Measurements from ENCODE around the gene IFITM2.
"Not testable (repeated sequence)": the region's sequence is repeated elsewhere in the genome, so short reads cannot be mapped to it uniquely, and the experiment has no call there.

IFITM2 gene

GRCh38 chr11:319888-320273, 12.3 kb downstream of the IFITM2 start:
- H3K36me3 ChIP-seq (replicated peaks; ENCODE audit: low read depth, low read length); H4K20me1 ChIP-seq (ENCODE audit: insufficient read depth, low read length); H3K27me3 ChIP-seq (ENCODE audit: low read depth, low read length); H3K4me1 ChIP-seq (ENCODE audit: low read length); H3K9me3 ChIP-seq (ENCODE audit: insufficient read depth, low read length); H3K79me2 ChIP-seq (ENCODE audit: low read length); H3K4me3 ChIP-seq (ENCODE audit: low read length); H3K4me2 ChIP-seq (ENCODE audit: low read length); H3K27ac ChIP-seq (ENCODE audit: low read length); H3K9ac ChIP-seq (ENCODE audit: low read length); H2AFZ ChIP-seq (ENCODE audit: low read depth, low read length): not testable (repeated sequence)

DNA sequence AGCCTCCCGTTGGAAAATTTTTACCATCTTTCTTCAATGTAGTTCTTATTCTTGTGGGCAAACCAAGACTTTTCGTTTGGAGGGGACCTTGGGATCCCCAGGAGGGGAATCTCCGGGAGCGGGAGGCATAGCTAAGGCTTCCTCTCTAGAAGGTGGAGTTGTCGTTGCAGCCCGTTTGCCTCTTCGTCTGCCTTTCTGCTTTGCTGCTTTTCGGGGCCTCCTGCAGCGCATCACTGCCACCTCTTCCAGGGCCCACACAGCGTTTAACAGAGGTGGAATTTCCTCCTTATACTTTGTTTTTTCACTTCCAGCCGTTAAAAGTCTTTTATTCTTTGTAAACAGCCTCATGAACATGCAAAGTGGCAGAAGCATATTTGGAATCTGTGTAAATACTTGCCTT, 16.5 kb downstream of the IFITM2 start:
- Histone ChIP-seq H2AFZ (ENCODE audit: low read depth, low read length) (no peak overlapping the region), H3K9ac (ENCODE audit: low read length) (no peak overlapping the region), H4K20me1 (ENCODE audit: insufficient read depth, low read length) (no peaks in the 10 kb centered on the region), H3K4me1 (ENCODE audit: low read length) (peaks cover 29% of the 10 kb centered on the region), H3K79me2 (ENCODE audit: low read length) (no peaks in the 10 kb centered on the region), H3K9me3 (ENCODE audit: insufficient read depth, low read length) (no peaks in the 10 kb centered on the region), H3K27ac (ENCODE audit: low read length) (no peak overlapping the region), H3K27me3 (ENCODE audit: low read depth, low read length) (no peaks in the 10 kb centered on the region), H3K36me3 (replicated peaks; ENCODE audit: low read depth, low read length) (no peaks in the 10 kb centered on the region), H3K4me3 (ENCODE audit: low read length) (no peak overlapping the region), H3K4me2 (ENCODE audit: low read length) (no peak overlapping the region)
- no peak for TF ChIP-seq CTCF (IDR thresholded peaks at IDR 0.05; ENCODE audit: low read depth, low read length)
- no peak for TF ChIP-seq EZH2phosphoT487 (IDR thresholded peaks at IDR 0.05; ENCODE audit: low read depth)

DNA sequence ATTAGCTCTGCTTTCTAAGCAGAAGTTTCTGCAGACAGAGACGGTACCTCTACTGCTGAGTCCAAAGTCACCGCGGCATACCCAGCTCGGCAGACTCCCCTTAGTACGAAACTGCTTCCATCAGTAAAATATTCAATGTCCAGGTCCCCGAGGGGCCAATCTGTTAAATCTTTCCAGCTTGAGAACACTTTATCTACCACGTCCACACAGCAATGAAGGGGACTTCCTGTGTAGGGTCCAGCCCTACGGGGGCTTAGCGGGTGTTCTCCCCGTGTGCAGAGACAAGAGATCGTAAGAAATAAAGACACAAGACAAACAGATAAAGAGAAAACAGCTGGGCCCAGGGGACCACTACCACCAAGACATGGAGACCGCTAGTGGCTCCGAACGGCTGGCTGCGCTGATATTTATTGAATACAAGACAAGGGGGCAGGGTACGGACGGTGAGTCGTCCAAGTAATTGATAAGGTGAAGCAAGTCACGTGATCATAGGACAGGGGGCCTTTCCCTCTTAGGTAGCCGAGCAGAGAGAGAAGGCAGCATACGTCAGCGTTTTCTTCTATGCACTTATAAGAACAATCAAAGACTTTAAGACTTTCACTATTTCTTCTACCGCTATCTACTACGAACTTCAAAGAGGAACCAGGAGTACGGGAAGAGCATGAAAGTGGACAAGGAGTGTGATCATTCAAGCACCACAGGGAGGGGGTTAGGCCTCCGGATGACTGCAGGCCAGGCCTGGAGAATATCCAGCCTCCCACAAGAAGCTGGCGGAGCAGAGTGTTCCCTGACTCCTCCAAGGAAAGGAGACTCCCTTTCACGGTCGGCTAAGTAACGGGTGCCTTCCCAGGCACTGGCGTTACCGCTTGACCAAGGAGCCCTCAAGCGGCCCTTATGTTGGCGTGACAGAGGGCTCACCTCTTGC, 17.2 kb downstream of the IFITM2 start:
- H3K79me2 ChIP-seq (ENCODE audit: low read length); H3K9ac ChIP-seq (ENCODE audit: low read length); H3K4me2 ChIP-seq (ENCODE audit: low read length); H4K20me1 ChIP-seq (ENCODE audit: insufficient read depth, low read length); H2AFZ ChIP-seq (ENCODE audit: low read depth, low read length); H3K4me3 ChIP-seq (ENCODE audit: low read length); H3K9me3 ChIP-seq (ENCODE audit: insufficient read depth, low read length); H3K27ac ChIP-seq (ENCODE audit: low read length); H3K27me3 ChIP-seq (ENCODE audit: low read depth, low read length); H3K36me3 ChIP-seq (replicated peaks; ENCODE audit: low read depth, low read length): not testable (repeated sequence)
- peaks cover 36% of the 10 kb centered on the region for H3K4me1 ChIP-seq (ENCODE audit: low read length)

DNA sequence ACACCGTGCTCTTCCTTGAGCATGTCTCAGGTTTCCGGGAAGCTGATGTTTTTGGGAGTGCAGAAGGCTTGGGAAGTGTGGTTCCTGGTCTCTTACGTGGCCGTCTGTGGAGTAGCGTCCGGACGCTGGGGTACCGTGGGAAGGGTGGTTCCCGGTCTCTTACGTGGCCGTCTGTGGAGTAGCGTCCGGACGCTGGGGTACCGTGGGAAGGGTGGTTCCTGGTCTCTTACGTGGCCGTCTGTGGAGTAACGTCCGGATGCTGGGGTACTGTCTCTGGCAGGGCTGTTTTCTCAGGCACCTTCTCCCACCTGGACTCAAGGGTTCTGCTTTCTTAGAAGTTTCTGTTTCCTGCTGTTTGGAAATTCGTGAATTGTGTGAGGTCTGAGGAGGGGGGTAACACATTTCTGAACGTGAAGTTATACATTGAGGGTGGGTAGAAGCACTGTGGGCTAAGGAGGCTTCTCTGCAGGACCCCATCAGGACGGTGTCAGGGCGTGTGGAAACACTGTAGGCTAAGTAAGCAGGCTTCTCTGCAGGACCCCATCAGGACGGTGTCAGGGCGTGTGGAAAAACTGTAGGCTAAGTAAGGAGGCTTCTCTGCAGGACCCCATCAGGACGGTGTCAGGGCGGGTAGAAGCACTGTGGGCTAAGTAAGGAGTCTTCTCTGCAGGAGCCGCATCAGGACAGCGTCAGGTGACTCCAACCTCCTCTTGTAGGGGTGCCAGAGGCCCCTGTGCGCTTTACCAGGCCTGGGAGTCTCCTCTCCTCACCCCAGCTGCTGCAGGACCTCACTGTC, 18.4 kb downstream of the IFITM2 start:
- no peaks in the 10 kb centered on the region for H3K27me3 ChIP-seq (ENCODE audit: low read depth, low read length)
- no peak overlapping the region for H2AFZ ChIP-seq (ENCODE audit: low read depth, low read length)
- H3K27ac ChIP-seq (ENCODE audit: low read length), result peak overlapping the region; percentile 82
- H4K20me1 ChIP-seq (ENCODE audit: insufficient read depth, low read length), result no peaks in the 10 kb centered on the region
- TF ChIP-seq CTCF (IDR thresholded peaks at IDR 0.05; ENCODE audit: low read depth, low read length), result no peak
- TF ChIP-seq EZH2phosphoT487 (IDR thresholded peaks at IDR 0.05; ENCODE audit: low read depth), result no peak
- H3K9me3 ChIP-seq (ENCODE audit: insufficient read depth, low read length), result no peaks in the 10 kb centered on the region
- peaks cover 47% of the 10 kb centered on the region for H3K4me1 ChIP-seq (ENCODE audit: low read length)
- H3K36me3 ChIP-seq (replicated peaks; ENCODE audit: low read depth, low read length), result no peaks in the 10 kb centered on the region
- H3K79me2 ChIP-seq (ENCODE audit: low read length), result no peaks in the 10 kb centered on the region
- peak overlapping the region; percentile 63 for H3K4me2 ChIP-seq (ENCODE audit: low read length)
- peak overlapping the region; percentile 48 for H3K4me3 ChIP-seq (ENCODE audit: low read length)
- peak overlapping the region; percentile 72 for H3K9ac ChIP-seq (ENCODE audit: low read length)

- no peaks in the 10 kb centered on the region for H3K27me3 ChIP-seq (ENCODE audit: low read depth, low read length)
- peak overlapping the region; percentile 72 for H3K9ac ChIP-seq (ENCODE audit: low read length)
- peak overlapping the region; percentile 63 for H3K4me2 ChIP-seq (ENCODE audit: low read length)
- H3K4me3 ChIP-seq (ENCODE audit: low read length), result peak overlapping the region; percentile 48
- peak overlapping the region; percentile 82 for H3K27ac ChIP-seq (ENCODE audit: low read length)
- no peaks in the 10 kb centered on the region for H3K79me2 ChIP-seq (ENCODE audit: low read length)
- H3K36me3 ChIP-seq (replicated peaks; ENCODE audit: low read depth, low read length), result no peaks in the 10 kb centered on the region
- H2AFZ ChIP-seq (ENCODE audit: low read depth, low read length), result no peak overlapping the region
- H3K4me1 ChIP-seq (ENCODE audit: low read length), result peaks cover 52% of the 10 kb centered on the region
- H3K9me3 ChIP-seq (ENCODE audit: insufficient read depth, low read length), result no peaks in the 10 kb centered on the region; the same call in 1 of the 2 replicates
- TF ChIP-seq EZH2phosphoT487 (IDR thresholded peaks at IDR 0.05; ENCODE audit: low read depth) (no peak), CTCF (IDR thresholded peaks at IDR 0.05; ENCODE audit: low read depth, low read length) (no peak)
- H4K20me1 ChIP-seq (ENCODE audit: insufficient read depth, low read length), result no peaks in the 10 kb centered on the region
These were observed 18.9 kb downstream of the IFITM2 start for GRCh38 chr11:326592-326841.
